GM19463 (cell line): ENCODE data around the gene CIZ1.

Experiments
- ATAC-seq: cut with Tn5 transposase; IDR thresholded peaks from one replicate; pipeline ENCODE4 v1.9.1; 2021; ENCODE audit warnings: mild to moderate bottlenecking, moderate library complexity; ENCODE audit not compliant: unreplicated experiment

CIZ1 gene

GRCh38 chr9:128164307-128164885 is 27.0 kb downstream of the CIZ1 start:
- no peak for ATAC-seq

DNA sequence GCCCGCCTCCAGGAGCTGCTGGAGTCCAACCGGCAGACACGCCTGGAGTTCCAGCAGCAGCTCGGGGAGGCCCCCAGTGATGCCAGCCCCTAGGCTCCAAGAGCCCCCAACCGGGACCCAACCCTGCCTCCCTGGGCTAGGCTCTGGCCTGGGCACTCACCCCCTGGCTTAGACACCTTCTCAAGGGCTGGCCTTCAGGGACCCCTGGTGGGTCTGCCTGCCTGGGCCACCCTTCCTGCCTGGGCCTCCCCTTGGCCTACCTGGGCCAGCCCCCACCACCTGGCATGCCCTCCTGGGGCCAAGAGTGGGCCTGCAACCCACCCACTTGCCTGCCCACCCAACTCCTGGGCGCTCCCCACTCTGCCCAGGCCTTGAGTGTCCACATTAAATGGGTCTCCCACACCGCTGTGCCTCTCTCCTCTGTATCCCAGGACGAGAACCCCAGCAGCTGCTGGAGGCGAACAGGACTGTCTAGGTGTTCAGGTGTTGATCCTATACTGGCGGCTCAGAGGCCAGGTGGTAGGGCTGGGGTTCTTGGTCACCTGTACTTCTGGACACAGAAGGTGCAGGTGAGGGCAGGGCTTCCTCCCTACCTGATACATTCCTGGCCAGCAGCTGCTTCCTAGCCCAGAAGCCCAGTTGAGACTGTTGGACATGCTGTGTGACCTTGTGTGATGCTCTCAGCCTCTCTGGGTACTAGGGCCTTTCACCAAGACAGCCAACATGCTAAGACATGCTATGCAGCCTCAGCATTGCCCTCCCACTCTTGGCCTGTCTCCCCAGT is 27.7 kb downstream of the CIZ1 start:
- no peak for ATAC-seq

DNA sequence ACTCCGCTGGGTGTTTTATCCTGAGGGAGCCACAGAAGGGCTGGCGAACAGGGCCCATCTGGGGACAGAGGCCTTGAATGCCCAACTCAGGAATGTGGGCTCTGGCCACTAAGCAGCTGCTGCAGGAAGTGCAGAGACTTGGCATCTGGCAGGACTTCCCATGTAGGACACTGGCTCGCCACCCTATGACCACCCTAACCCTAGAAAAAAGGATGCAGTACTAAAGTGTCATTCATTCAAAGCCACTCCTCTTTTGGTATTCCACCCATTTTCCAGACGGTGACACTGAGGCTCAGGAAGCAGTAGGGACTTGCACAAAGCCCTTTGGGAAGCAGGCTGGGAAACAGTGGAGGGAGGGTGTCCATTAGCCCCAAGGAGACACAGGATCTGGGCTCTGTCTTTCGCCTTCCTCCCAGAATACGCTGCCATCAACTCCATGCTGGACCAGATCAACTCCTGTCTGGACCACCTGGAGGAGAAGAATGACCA is 28.3 kb downstream of the CIZ1 start:
- ATAC-seq, result no peak

GRCh38 chr9:128162215-128163026 is 29.0 kb downstream of the CIZ1 start:
- no peak for ATAC-seq

GRCh38 chr9:128161215-128161902 is 30.0 kb downstream of the CIZ1 start:
- ATAC-seq, result no peak

- ATAC-seq, result no peak
Observed at GRCh38 chr9:128160603-128160987, 30.8 kb downstream of the CIZ1 start.

DNA sequence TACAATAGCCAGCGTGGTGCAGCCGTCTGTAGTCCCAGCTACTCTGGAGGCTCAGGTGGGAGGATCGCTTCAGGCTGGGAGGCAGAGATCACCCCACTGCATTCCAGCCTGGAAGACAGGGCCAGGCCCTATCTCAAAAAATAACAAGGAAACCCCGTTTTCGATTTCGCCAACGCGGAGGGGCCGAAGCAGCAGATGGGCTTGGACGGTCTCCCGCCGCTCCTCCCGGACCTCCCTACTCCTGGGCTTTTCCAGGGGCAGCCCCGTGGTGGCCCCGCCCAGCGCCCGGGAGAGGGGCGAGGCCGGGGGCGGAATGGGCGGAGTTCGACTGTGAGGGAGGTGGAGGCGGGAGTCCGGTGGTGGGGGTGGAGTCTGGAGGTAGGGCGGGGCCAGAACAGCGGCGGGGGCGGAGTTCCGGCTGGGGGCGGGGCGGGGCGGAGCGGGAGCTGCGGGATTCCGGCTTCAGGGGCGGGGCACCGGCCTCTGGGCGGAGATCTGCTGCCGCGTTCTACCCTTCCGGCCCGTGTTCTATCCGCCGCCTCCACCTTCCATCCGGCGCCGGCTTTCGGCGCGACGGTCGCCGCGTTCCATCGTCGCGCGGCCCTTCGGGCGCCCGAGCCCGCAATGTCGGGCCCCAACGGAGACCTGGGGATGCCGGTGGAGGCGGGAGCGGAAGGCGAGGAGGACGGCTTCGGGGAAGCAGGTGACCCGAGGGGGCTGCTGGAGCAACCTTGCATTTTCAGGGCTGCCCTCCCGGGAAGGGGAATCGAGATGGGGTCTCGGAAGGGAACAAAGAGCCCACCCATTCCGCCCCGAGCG is 31.4 kb downstream of the CIZ1 start, which contains the start of gene BBLN:
Gene BBLN, plus strand, starts transcription at position 482 of the 819 bp plus-strand sequence. Its CDS starts 143 bp downstream, at position 625.
- peak; percentile 79 for ATAC-seq

DNA sequence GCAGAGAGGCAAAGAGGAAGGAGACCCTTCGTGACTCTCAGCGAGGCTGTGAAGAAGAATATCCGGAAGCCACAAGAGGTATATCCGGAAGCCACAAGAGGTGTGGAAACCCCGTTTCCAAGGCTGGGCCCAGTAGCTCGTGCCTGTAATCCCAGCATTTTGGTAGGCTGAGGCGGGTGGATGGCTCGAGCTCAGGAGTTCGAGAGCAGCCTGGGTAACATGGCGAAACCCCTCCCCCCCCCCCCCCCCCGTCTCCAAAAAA is 31.9 kb downstream of the CIZ1 start:
- no peak for ATAC-seq

DNA sequence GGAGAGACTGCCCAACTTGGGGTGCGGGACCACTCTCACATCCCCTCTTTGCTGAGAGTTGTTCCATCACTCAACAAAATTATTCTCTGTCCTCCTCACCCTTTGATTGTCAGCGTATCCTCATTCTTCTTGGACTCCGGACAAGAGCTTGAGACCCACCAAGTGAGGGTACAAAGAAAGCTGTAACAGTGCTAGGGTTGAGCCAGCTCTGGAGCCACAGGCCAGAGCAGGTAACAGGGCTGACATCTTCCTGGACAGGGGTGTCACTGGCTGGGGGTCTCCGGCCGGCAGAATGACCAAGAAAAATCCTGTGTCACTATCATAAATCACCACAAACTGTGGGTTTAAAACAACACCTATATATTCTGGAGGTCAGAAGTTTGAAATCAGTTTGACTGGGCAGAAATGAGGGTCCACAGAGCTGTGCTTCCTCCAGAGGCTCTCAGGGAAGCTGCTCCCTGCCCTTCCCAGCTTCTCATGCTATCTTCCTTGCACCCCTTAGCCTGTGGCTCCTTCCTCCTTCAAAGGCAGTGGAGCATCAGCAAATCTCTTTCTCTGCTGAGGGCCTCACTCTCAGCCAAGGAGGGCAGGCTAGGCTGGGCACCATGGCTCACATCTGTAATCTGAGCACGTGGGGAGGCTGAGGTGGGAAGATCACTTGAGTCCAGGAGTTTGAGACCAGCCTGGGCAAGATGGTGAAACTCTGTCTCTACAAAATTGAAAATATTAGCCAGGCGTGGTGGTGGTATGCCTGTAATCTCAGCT is 35.5 kb downstream of the CIZ1 start:
- ATAC-seq, result no peak

DNA sequence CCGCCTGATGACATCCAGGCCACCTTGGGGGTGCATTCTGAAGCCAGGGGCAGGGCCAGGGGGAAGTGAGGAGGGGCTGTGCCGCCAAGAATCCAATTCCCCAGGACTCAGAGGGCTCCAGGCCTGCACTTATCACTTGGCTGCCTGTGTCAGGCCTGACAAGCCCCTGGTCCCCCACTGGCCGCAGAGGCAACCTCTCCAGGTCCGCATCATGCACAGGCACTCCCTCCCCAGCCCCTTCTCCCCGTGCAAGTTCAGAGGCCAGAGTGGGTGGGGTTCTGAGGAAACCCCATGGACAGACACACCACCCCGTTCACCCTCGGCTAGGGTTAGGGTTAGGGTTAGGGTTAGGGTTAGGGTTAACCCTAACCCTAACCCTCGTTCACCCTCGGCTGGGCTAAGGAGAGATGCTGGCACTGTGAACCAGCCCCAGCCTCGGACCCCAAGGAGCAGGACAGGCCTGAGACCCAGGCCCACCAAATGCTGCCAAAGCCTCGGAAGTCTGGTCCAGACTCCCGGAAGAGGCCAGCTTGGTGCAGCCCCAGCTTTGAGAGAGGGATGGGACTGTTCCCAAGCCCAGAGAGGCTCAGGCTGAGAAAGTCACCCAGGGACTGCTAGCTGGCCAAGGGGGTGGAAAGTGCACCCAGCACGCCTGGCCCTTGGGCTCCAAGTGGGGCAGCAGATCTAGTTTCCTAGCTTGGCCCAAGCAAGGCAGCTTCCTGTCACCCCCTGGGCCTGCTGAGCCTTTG is 37.3 kb downstream of the CIZ1 start:
- ATAC-seq, result no peak

GRCh38 chr9:128153060-128153946 is 38.1 kb downstream of the CIZ1 start:
- ATAC-seq, result no peak

DNA sequence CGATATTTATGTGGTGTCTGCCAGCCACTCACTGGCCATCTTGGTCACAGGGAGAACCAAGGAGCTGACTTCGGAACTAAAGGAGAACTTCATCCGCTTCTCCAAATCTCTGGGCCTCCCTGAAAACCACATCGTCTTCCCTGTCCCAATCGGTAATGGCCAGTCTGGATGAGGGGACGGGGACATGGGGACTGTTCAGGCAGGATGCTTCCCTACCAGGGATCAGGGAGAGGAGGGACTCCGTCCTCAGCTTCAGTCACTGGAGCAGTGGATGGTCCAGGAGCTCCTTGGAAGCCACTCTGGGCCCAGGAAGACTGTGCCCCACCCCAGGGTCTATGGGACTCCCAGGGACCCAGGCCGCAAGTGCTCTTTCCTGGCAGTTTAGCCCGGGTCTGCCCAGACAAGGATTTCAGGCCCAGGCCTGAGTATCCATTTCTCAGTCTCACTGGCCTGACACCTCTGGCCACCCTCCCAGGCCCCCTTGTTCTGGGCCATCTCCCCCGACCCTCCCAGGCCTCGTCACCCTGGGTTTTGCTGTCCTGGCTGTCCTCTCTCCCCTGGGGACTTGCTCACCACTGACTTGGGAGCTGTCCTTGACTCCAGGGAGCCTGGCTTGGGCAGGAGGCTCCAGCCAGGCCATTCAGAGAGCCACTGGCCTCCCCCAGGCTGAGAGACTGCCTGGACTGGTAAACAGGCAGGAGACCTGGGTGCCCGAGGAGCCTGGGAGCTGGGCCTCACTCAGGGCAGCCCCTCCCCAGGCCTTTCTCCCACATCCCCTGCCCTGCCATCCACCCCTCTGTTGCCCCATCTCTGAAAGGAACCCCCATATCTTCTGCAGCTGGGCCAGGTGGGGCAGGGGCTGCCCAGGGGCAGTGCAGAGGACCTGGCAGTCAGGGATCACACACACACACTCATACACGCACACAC is 39.0 kb downstream of the CIZ1 start:
- ATAC-seq, result no peak

DNA sequence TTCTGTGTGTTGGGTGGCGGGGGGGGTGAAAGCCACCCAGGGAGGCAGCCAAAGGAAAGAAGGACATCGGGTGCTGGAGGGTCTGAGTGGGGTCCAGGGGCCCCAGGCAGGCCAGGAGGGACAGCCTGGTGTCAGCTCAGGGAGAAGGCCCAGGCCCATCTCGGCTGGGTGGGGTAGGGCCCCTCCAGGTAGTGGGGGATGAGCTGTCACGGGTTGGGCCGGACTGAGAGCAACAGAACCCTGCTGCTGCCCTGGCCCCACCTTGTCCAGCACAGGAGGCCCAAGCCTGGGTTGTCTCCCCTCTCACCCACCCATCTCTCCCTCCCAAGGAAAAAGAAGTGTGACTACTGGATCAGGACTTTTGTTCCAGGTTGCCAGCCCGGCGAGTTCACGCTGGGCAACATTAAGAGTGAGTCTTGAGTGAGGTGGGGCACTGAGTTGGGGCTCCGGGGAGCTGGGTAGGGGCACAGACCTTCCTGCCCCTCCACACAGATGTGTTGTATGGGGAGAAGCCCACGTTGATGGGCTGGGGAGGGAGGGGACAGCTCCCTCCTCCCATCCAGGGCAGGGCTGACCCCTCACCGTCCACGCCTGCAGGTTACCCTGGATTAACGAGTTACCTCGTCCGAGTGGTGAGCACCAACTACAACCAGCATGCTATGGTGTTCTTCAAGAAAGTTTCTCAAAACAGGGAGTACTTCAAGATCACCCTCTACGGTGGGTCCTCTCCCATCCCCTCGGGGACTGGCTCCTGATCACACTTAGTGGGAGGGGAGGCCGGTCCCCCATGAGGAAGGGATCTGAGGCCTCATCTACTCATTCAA is 39.9 kb downstream of the CIZ1 start:
- ATAC-seq, result no peak

GRCh38 chr9:128150594-128151308 is 40.6 kb downstream of the CIZ1 start:
- ATAC-seq, result no peak

- no peak for ATAC-seq
Observed at GRCh38 chr9:128149951-128150593, 41.3 kb downstream of the CIZ1 start.
